Pancreas (tissue), 10 donors: ENCODE data around the gene WWC1. TPM values are rescaled to one million over a fixed set of nuclear protein-coding genes. Genes with fewer than 3 reads are reported as not detected.

Experiments
- ATAC-seq, 4 donors: fragments of 200-7000 bp; cut with Tn5 transposase; one replicate each; pipeline versions ENCODE4 v1.8.0 to v1.9.1; 2020; ENCODE audit warnings: mild to moderate bottlenecking in 4 of 4, moderate library complexity in 4 of 4
- DNase-seq, 6 donors: peaks; one replicate each; pipeline ENCODE4 v3.0.0-alpha.2; 2020
- FAIRE-seq: peaks from 2 replicates; lab custom pipeline; 2012; peaks lifted over from hg19 to GRCh38; lab: Jason Lieb, UNC
- H3K27ac ChIP-seq, 4 donors: fragments of 200-600 bp; sonication (generic); 1 replicate in 3 of 4; 2 replicates in 1 of 4; pipeline versions ENCODE4 v1.5.0 to v1.8.0; 2020
- H3K27me3 ChIP-seq, 4 donors: fragments of 200-600 bp; one replicate each; pipeline ENCODE4 v1.8.0; 2021
- H3K36me3 ChIP-seq, 3 donors: fragments of 200-600 bp; sonication (generic) in 1 of 3; one replicate each; pipeline versions ENCODE4 v1.5.0 to v1.8.0; 2020 to 2021
- H3K4me1 ChIP-seq, 3 donors: fragments of 200-600 bp; one replicate each; pipeline ENCODE4 v1.8.0; 2021
- H3K4me3 ChIP-seq, 4 donors: fragments of 200-600 bp; sonication (generic) in 2 of 4; one replicate each; pipeline versions ENCODE4 v1.5.0 to v1.8.0; 2020 to 2021
- H3K9me3 ChIP-seq, 4 donors: fragments of 200-600 bp; one replicate each; pipeline ENCODE4 v1.8.0; 2021
- WGBS, 2 donors: extraction: QIAGEN DNeasy Blood & Tissue Kit; methylation state at CpG; one replicate each; pipeline ENCODE4 v1.1.7; 2013; 5-methylcytosine and 5-hydroxymethylcytosine counted together
- intact Hi-C, 3 donors: fragments of 100-400 bp; cut with DNase I; formaldehyde crosslinking; loops; one replicate each; pipeline versions ENCODE4 v1.11.1 to v1.14.2; 2022
- polyA plus RNA-seq, 2 donors: library from polyadenylated mRNA; stranded (reverse); fragments of 200-250 nt; gene quantifications; one replicate each; pipeline ENCODE4 v1.2.3, GENCODE V29; 2013
- total RNA-seq, 6 donors: library from RNA; stranded (reverse); fragmentation: NEBNext Ultra II Directional in 4 of 6; extraction: Animal tissue kit (Norgen Biotek cat#: 25700) in 4 of 6; gene quantifications; one replicate each; pipeline versions ENCODE4 v1.2.1 to v1.2.4, GENCODE V29; 2021 to 2023
- TF ChIP-seq, protein P1 (sequence below), 4 donors: fragments of 200-600 bp; sonication (generic) in 3 of 4; IDR thresholded peaks; one replicate each; pipeline versions ENCODE4 v1.5.0 to v1.8.0; 2021; ENCODE audit warnings: antibody characterized with exemption in 4 of 4
- donor health status: healthy with polysubstance abuse.
- donor health status: DM: no; HTN: no; CAD: no; lungs with moderate emphysema.
- donor health status: DM: no; HTN: no; CAD: no.
- donor health status: control.
- donor health status: control.
- donor health status: Bipolar disorder and iron deficiency.
- donor health status: DM: yes; HTN: yes; CAD: no.
- donor health status: DM: no; HTN: no; CAD: no.
- donor health status: DM: no; HTN: no; CAD: no.
- donor health status: DM: yes; HTN: yes; CAD: no.

Gene WWC1
- total and polyA plus RNA-seq, 8 donors, result 35.0 to 54.2 (median 38.7) TPM

DNA sequence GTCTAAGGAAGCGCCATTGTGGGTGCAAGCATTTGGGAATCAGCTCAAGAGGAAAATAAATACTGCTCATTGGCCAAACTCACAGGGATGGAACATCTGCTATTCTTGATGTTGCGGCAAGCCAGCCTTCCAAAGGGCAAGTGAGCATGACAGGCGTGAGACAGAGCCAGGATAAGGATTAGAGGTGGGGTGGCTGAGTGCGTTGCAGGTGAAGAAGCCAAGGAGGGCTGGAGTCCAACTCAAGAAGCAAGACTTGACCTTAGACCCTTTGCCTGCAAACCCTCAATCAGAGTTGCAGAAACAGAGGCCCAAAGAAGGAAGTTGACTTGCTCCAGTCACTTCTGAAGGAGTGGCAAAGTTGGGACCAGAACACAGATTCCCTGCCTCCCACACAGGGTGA lies 79.4 kb downstream of the WWC1 start:
- H3K36me3 ChIP-seq, result no peaks in the 10 kb centered on the region
- TF ChIP-seq, protein P1, sequence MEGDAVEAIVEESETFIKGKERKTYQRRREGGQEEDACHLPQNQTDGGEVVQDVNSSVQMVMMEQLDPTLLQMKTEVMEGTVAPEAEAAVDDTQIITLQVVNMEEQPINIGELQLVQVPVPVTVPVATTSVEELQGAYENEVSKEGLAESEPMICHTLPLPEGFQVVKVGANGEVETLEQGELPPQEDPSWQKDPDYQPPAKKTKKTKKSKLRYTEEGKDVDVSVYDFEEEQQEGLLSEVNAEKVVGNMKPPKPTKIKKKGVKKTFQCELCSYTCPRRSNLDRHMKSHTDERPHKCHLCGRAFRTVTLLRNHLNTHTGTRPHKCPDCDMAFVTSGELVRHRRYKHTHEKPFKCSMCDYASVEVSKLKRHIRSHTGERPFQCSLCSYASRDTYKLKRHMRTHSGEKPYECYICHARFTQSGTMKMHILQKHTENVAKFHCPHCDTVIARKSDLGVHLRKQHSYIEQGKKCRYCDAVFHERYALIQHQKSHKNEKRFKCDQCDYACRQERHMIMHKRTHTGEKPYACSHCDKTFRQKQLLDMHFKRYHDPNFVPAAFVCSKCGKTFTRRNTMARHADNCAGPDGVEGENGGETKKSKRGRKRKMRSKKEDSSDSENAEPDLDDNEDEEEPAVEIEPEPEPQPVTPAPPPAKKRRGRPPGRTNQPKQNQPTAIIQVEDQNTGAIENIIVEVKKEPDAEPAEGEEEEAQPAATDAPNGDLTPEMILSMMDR (IDR thresholded peaks at IDR 0.05), result no peak
- ATAC-seq, result no peak
- DNase-seq, result no peak
- intact Hi-C loops, result no loop called here
- no peak overlapping the region for H3K27ac ChIP-seq
- H3K4me3 ChIP-seq, result no peak overlapping the region
- peaks cover 0 to 6% (median 5%) of the 10 kb centered on the region in 3 donors for H3K4me1 ChIP-seq
- FAIRE-seq, result no peak
- no peaks in the 10 kb centered on the region for H3K27me3 ChIP-seq
- no peaks in the 10 kb centered on the region for H3K9me3 ChIP-seq
- 86 to 90% methylated on average over 4 of the region's 4 CpGs for WGBS, 2 donors

DNA sequence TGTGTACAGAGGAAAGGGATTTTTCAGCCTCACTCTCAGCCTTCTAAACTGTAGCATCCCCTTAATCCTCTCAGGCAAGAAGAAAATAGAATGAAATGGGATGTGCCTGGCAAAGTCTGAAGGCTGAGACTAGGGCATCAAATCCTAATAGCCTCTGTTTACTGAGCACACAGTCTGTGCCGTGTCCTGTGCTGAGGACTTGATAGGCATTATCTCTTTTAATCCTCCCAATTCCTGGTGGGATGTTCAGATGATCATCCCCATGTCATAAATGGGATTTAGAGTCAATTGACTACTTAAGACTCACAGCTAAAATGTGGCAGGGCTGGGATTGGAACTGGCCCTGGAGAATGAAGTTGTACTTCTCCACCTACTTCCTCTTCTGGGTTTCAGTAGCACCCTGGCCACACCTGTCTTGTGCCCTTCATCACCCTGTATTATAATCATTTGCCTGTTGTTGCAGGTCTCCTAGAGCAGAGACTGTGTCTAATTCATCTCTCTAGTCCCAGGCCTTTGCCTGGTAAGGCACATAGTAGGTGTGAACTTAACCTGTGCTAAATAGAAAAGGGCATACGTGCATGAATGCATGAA lies 81.0 kb downstream of the WWC1 start:
- FAIRE-seq (no peak), ATAC-seq (no peak), DNase-seq (no peak)
- Histone ChIP-seq H3K27me3 (no peaks in the 10 kb centered on the region), H3K36me3 (no peaks in the 10 kb centered on the region), H3K4me3 (no peak overlapping the region), H3K27ac (no peak overlapping the region), H3K4me1 (no peaks in the 10 kb centered on the region), H3K9me3 (no peaks in the 10 kb centered on the region)
- intact Hi-C loops, result no loop called here
- TF ChIP-seq, protein P1 (IDR thresholded peaks at IDR 0.05), result no peak
- 80 to 81% methylated on average over 2 of the region's 2 CpGs for WGBS, 2 donors

DNA sequence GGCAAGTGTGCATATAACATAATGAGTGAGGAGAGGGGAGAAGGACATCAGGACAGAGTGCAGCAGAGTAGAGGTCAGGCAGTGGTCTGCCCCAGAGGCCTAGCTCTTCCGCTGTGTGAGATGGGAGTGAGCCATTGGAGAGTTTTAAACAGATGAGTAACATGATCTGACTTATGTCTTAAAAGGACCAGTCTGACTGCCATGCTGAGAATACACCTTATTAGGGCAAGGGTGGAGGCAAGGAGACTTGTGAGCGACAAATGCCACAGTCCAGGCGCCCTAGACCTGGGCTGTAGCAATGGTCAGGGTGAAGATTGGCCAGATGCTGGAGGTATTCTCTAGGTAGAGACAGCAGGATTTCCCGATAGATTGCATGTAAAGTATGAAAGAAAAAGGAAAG lies 83.1 kb downstream of the WWC1 start:
- H3K4me3 ChIP-seq, result no peak overlapping the region
- H3K27me3 ChIP-seq, result no peaks in the 10 kb centered on the region
- intact Hi-C loops, result no loop called here
- no peak for FAIRE-seq
- H3K27ac ChIP-seq, result no peak overlapping the region
- 96 to 98% methylated on average over 4 of the region's 4 CpGs for WGBS, 2 donors
- no peak for DNase-seq
- H3K4me1 ChIP-seq, result no peaks in the 10 kb centered on the region
- H3K9me3 ChIP-seq, result no peaks in the 10 kb centered on the region
- no peak for ATAC-seq
- H3K36me3 ChIP-seq, result no peaks in the 10 kb centered on the region
- TF ChIP-seq, protein P1 (IDR thresholded peaks at IDR 0.05), result no peak

DNA sequence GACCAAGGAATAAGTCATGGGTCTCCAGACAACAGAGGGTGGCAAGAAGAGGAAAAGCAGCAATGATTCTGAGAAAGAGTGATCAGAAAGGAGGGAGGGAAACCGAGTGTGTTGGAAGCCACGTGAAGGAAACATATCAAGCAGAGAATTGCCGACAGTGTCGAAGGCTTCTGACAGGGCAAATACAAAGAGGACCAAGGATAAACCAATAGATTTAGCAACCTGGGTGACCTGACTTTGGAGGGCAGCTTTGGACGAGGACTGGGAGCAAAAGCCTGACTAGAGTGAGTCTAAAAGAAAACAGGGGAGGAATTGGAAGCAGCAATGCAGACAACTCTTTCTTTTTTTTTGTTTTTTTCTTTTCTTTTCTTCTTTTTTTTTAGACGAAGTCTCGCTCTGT lies 83.8 kb downstream of the WWC1 start:
- FAIRE-seq (no peak), DNase-seq (no peak), ATAC-seq (no peak)
- H3K27me3 ChIP-seq, result no peaks in the 10 kb centered on the region
- no peak overlapping the region for H3K27ac ChIP-seq
- intact Hi-C loops, result no loop called here
- TF ChIP-seq, protein P1 (IDR thresholded peaks at IDR 0.05), result no peak
- H3K4me3 ChIP-seq, result no peak overlapping the region
- no peaks in the 10 kb centered on the region for H3K4me1 ChIP-seq
- 83 to 88% methylated on average over 7 of the region's 7 CpGs for WGBS, 2 donors
- H3K9me3 ChIP-seq, result no peaks in the 10 kb centered on the region
- H3K36me3 ChIP-seq, result no peaks in the 10 kb centered on the region

DNA sequence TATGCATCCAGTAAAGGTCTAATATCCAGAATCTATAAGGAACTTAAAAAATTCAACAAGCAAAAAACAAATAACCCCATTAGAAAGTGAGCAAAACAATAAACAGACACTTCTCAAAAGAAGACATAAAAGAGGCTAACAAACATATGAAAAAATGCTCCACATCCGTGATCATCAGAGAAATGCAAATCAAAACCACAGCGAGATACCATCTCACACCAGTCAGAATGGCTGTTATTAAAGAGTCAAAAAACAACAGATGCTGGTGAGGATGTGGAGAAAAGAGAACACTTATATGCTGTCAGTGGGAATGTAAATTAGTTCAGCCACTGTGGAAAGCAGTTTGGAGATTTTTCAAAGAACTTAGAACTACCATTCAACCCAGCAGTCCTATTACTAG lies 86.1 kb downstream of the WWC1 start:
- intact Hi-C loops, result no loop called here
- Histone ChIP-seq H3K4me3 (no peak overlapping the region), H3K27me3 (no peaks in the 10 kb centered on the region), H3K9me3 (no peaks in the 10 kb centered on the region), H3K36me3 (no peaks in the 10 kb centered on the region), H3K4me1 (no peaks in the 10 kb centered on the region), H3K27ac (no peak overlapping the region)
- TF ChIP-seq, protein P1 (IDR thresholded peaks at IDR 0.05), result no peak
- DNase-seq, result no peak
- no peak for ATAC-seq
- FAIRE-seq, result no peak
- WGBS, 2 donors, result 88 to 98% methylated on average over 2 of the region's 2 CpGs
